OCI-LY7 (cell line): ENCODE data around the gene DOCK4. TPM values are rescaled to one million over a fixed set of nuclear protein-coding genes. Genes with fewer than 3 reads are reported as not detected.

Source experiments
- BruUV-seq: library from RNA; stranded (reverse); fragments of 400-500 nt; replicated peaks from 2 replicates; lab custom pipeline; 2021; lab: Mats Ljungman, UMichigan
- CTCF ChIA-PET: fragments of 300-600 bp; sonication (Branson Sonifier 250); formaldehyde crosslinking; loops from one replicate; lab custom pipeline; 2022; ENCODE audit warnings: antibody characterized with exemption; ENCODE audit not compliant: unreplicated experiment; lab: Charles Lee
- POLR2A ChIA-PET: fragments of 300-600 bp; sonication (Branson Sonifier 250); formaldehyde crosslinking; loops from one replicate; lab custom pipeline; 2022; ENCODE audit warnings: antibody characterized with exemption; lab: Charles Lee
- DNase-seq: peaks from one replicate; pipeline ENCODE4 v3.0.0-alpha.2; 2015; ENCODE audit warnings: low spot score
- H2AFZ ChIP-seq: fragments of 200-600 bp; sonication (generic), shearing (Covaris generic); 2 replicates; pipeline ENCODE4 v1.6.1; 2014; ENCODE audit warnings: mild to moderate bottlenecking, antibody characterized with exemption, low read length, moderate library complexity
- H3K27ac ChIP-seq: fragments of 200-600 bp; sonication (generic); 2 replicates; pipeline ENCODE4 v1.5.1; 2014; ENCODE audit warnings: mixed run types, low read depth, mild to moderate bottlenecking, moderate library complexity, low read length, inconsistent platforms; ENCODE audit not compliant: poor library complexity, severe bottlenecking
- H3K36me3 ChIP-seq: fragments of 200-600 bp; sonication (generic); 2 replicates; pipeline ENCODE4 v1.6.1; 2014; ENCODE audit warnings: mild to moderate bottlenecking, antibody characterized with exemption, low read length, moderate library complexity, mixed read lengths; ENCODE audit not compliant: insufficient read depth
- H3K4me1 ChIP-seq: fragments of 200-600 bp; sonication (generic); 2 replicates; pipeline ENCODE4 v1.5.1; 2014; ENCODE audit warnings: mild to moderate bottlenecking, low read length; ENCODE audit not compliant: insufficient read depth, poor library complexity, severe bottlenecking
- H3K4me2 ChIP-seq: fragments of 200-600 bp; sonication (generic); 2 replicates; pipeline ENCODE4 v1.6.1; 2014; ENCODE audit warnings: mild to moderate bottlenecking, low read length
- H3K4me3 ChIP-seq: fragments of 200-600 bp; sonication (generic); 2 replicates; pipeline ENCODE4 v1.5.1; 2014; ENCODE audit warnings: mild to moderate bottlenecking, low read depth, low read length; ENCODE audit not compliant: poor library complexity, severe bottlenecking
- H3K79me2 ChIP-seq: fragments of 200-600 bp; sonication (generic); 2 replicates; pipeline ENCODE4 v1.6.1; 2016; ENCODE audit warnings: low read depth, mild to moderate bottlenecking, low read length, moderate library complexity, mixed read lengths; ENCODE audit not compliant: insufficient read depth
- H3K9me2 ChIP-seq: fragments of 200-600 bp; sonication (generic); 2 replicates; pipeline ENCODE4 v1.6.1; 2016; ENCODE audit warnings: mild to moderate bottlenecking, low read length, mixed read lengths; ENCODE audit not compliant: insufficient read depth
- H3K9me3 ChIP-seq: fragments of 200-600 bp; sonication (generic); 2 replicates; pipeline ENCODE4 v1.6.1; 2014; ENCODE audit warnings: mild to moderate bottlenecking, mixed run types, low read length, mixed read lengths
- H4K20me1 ChIP-seq: fragments of 200-600 bp; sonication (generic); 2 replicates; pipeline ENCODE4 v1.6.1; 2014; ENCODE audit warnings: mild to moderate bottlenecking, antibody characterized with exemption, low read length, moderate library complexity, mixed read lengths; ENCODE audit not compliant: insufficient read depth
- EZH2phosphoT487 ChIP-seq: fragments of 200-600 bp; sonication (generic); IDR thresholded peaks from 2 replicates; pipeline ENCODE4 v1.6.1; 2018; ENCODE audit warnings: low read depth, borderline replicate concordance, mild to moderate bottlenecking, mixed run types, antibody characterized with exemption, low read length, moderate library complexity, mixed read lengths
- intact Hi-C: fragments of 100-400 bp; cut with micrococcal nuclease; formaldehyde crosslinking; loops from one replicate; pipeline ENCODE4 v1.10.0; 2022; ENCODE audit not compliant: unreplicated experiment
- total RNA-seq, 2 experiments: library from RNA; depleted of rRNA in 1 of 2; stranded (reverse); fragments of >200 nt in 1 of 2; shearing (Covaris generic) in 1 of 2; gene quantifications; 2 replicates each; pipeline ENCODE4 v1.2.3, GENCODE V29; 2014 to 2022
- TF ChIP-seq, protein P1 (sequence below): fragments of 200-600 bp; sonication (generic); conservative IDR thresholded peaks from 2 replicates; pipeline ENCODE4 v1.5.1; 2014; ENCODE audit warnings: mild to moderate bottlenecking, antibody characterized with exemption, low read length, moderate library complexity, mixed read lengths

Gene DOCK4
- total RNA-seq, 2 experiments from 2014 or later = 0.91 to 4.9 TPM

DNA sequence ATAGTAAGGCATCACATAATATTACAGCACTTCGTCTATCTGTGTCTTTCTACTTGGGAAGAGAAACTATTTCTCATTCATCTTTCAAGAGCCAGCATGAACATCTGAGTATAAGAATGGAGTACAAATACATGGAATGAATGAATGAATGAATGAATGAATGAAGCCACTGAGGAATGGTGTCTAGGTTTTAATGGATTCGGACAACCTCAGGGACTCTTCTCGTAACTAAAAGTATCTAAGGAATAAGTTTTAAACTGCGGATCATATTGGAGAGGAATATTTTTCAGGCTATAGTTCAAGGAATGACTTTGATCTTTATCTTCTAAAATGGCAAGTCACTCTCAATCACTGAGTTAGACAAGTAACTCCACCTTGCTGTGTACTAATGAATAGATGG is 199.0 kb downstream of the DOCK4 start:
- ChIA-PET CTCF (no interaction called here), POLR2A (interaction anchor here (1.0 kb wide), 1 partner anchor 14 kb away, joined by 3 read pairs; no protein-coding TSS in a partner anchor)
- no peak overlapping the region for H3K4me3 ChIP-seq
- H3K27ac ChIP-seq = no peak overlapping the region
- H3K4me1 ChIP-seq = no peaks in the 10 kb centered on the region
- no peaks in the 10 kb centered on the region for H3K9me3 ChIP-seq
- no peak overlapping the region for H3K4me2 ChIP-seq
- no peaks in the 10 kb centered on the region for H4K20me1 ChIP-seq
- H3K79me2 ChIP-seq = no peaks in the 10 kb centered on the region
- no peaks in the 10 kb centered on the region for H3K36me3 ChIP-seq
- H2AFZ ChIP-seq = no peak overlapping the region
- BruUV-seq = no TSS peak
- intact Hi-C loops = no loop called here
- DNase-seq = no peak
- no peaks in the 10 kb centered on the region for H3K9me2 ChIP-seq
- TF ChIP-seq, protein P1, sequence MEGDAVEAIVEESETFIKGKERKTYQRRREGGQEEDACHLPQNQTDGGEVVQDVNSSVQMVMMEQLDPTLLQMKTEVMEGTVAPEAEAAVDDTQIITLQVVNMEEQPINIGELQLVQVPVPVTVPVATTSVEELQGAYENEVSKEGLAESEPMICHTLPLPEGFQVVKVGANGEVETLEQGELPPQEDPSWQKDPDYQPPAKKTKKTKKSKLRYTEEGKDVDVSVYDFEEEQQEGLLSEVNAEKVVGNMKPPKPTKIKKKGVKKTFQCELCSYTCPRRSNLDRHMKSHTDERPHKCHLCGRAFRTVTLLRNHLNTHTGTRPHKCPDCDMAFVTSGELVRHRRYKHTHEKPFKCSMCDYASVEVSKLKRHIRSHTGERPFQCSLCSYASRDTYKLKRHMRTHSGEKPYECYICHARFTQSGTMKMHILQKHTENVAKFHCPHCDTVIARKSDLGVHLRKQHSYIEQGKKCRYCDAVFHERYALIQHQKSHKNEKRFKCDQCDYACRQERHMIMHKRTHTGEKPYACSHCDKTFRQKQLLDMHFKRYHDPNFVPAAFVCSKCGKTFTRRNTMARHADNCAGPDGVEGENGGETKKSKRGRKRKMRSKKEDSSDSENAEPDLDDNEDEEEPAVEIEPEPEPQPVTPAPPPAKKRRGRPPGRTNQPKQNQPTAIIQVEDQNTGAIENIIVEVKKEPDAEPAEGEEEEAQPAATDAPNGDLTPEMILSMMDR = no peak
- TF ChIP-seq EZH2phosphoT487 = no peak

DNA sequence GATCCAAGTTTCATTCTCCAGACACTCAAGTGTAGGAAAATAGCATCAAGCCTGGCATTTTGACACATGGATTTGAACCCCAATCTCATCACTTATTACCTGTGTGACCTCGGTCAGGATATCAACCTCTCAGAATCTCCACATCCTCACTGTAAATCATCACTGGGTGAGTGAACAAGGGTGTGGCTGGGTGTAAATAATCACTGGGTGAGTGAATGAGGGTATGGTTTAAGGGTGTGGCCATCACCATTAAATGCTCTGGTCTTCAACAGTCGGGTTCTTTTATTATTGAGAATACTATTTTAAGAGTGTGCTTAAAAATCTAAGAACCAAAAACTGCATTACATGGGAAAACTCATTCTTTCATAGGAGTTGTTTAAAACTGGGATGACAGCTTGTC is 200.1 kb downstream of the DOCK4 start:
- no peaks in the 10 kb centered on the region for H4K20me1 ChIP-seq
- H3K27ac ChIP-seq = no peak overlapping the region
- no TSS peak for BruUV-seq
- no peaks in the 10 kb centered on the region for H3K9me2 ChIP-seq
- H3K4me3 ChIP-seq = no peak overlapping the region
- H3K36me3 ChIP-seq = no peaks in the 10 kb centered on the region
- H3K9me3 ChIP-seq = no peaks in the 10 kb centered on the region
- intact Hi-C loops = no loop called here
- ChIA-PET POLR2A (no interaction called here), CTCF (no interaction called here)
- DNase-seq = no peak
- H3K79me2 ChIP-seq = no peaks in the 10 kb centered on the region
- H3K4me2 ChIP-seq = no peak overlapping the region
- no peak for TF ChIP-seq EZH2phosphoT487
- TF ChIP-seq, protein P1 = no peak
- H2AFZ ChIP-seq = no peak overlapping the region
- H3K4me1 ChIP-seq = no peaks in the 10 kb centered on the region

DNA sequence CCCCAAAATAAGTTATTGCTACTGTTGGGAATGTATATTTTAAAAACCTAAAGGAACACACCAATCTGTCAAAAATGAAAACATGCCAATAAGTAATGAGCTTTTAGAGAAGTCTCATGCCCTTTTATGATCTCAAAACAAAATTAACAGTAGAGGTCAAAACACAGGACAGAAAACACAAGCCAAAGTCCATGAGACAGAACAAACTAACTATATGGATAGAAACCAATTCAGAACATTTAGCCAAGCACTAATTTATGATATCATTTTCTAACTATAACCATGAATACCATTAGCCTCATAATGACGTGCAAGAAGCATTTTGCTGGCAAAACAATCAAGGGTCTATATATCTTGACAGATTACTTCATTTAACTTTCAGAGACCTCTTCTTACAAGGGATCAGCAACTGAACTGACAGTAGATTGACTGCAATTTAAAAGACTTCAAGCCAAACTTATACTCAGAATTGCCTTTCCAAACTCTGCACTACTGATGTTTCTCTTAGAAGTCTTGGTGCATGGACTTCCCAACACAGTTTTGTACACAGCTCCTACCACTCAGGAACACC is 200.9 kb downstream of the DOCK4 start:
- H3K79me2 ChIP-seq = no peaks in the 10 kb centered on the region
- H3K4me3 ChIP-seq = no peak overlapping the region
- no peaks in the 10 kb centered on the region for H3K9me3 ChIP-seq
- BruUV-seq = no TSS peak
- H3K9me2 ChIP-seq = no peaks in the 10 kb centered on the region
- H3K27ac ChIP-seq = no peak overlapping the region
- intact Hi-C loops = no loop called here
- no peaks in the 10 kb centered on the region for H3K4me1 ChIP-seq
- no peak for TF ChIP-seq EZH2phosphoT487
- TF ChIP-seq, protein P1 = no peak
- POLR2A ChIA-PET = no interaction called here
- CTCF ChIA-PET = no interaction called here
- no peaks in the 10 kb centered on the region for H4K20me1 ChIP-seq
- DNase-seq = no peak
- no peaks in the 10 kb centered on the region for H3K36me3 ChIP-seq
- no peak overlapping the region for H2AFZ ChIP-seq
- H3K4me2 ChIP-seq = no peak overlapping the region
